Left renal pelvis (tissue), 4 donors: ENCODE measurements around the gene LYRM4. TPM values are rescaled to one million over a fixed set of nuclear protein-coding genes. Genes with fewer than 3 reads are reported as not detected.

Source experiments
- DNase-seq, 4 donors: peaks; one replicate each; pipeline ENCODE4 v3.0.0-alpha.2; 2013; ENCODE audit warnings: low read depth in 4 of 4, low spot score in 3 of 4
- polyA plus RNA-seq, 4 donors: library from polyadenylated mRNA; unstranded; fragments of 120-200 nt; gene quantifications; one replicate each; pipeline ENCODE4 v1.2.1, GENCODE V29; 2013; ENCODE audit not compliant: insufficient read length in 4 of 4

Gene LYRM4
- polyA plus RNA-seq, 4 donors, result 38.6 to 45.7 (median 43.1) TPM

- no peak for DNase-seq
Measured at GRCh38 chr6:5105146-5105545, 155.6 kb downstream of the LYRM4 start.

- DNase-seq, result no peak
Measured at GRCh38 chr6:5104667-5105066, 156.1 kb downstream of the LYRM4 start.

GRCh38 chr6:5103250-5103649 lies 157.5 kb downstream of the LYRM4 start:
- DNase-seq, result no peak

- no peak for DNase-seq
Measured at GRCh38 chr6:5102267-5102970, 158.3 kb downstream of the LYRM4 start.

- DNase-seq, result no peak
Measured at GRCh38 chr6:5100806-5101205, 159.9 kb downstream of the LYRM4 start.

- DNase-seq, result no peak
Measured at GRCh38 chr6:5099537-5099936, 161.2 kb downstream of the LYRM4 start.

GRCh38 chr6:5098501-5099270 lies 162.1 kb downstream of the LYRM4 start:
- DNase-seq, result no peak

GRCh38 chr6:5096482-5096881 lies 164.3 kb downstream of the LYRM4 start:
- no peak for DNase-seq

- DNase-seq, result no peak
Measured at GRCh38 chr6:5095236-5095635, 165.5 kb downstream of the LYRM4 start.

- no peak for DNase-seq
Measured at GRCh38 chr6:5094327-5094726, 166.4 kb downstream of the LYRM4 start.

- DNase-seq, result no peak
Measured at GRCh38 chr6:5093231-5094015, 167.3 kb downstream of the LYRM4 start.

- DNase-seq, result no peak
Measured at GRCh38 chr6:5091210-5092069, 169.3 kb downstream of the LYRM4 start.

- DNase-seq, result no peak
Measured at GRCh38 chr6:5090603-5091002, 170.1 kb downstream of the LYRM4 start.

GRCh38 chr6:5089481-5090438 lies 171.0 kb downstream of the LYRM4 start:
- DNase-seq, result no peak

- no peak for DNase-seq
Measured at GRCh38 chr6:5088780-5089179, 172.0 kb downstream of the LYRM4 start.

GRCh38 chr6:5087389-5087788 lies 173.4 kb downstream of the LYRM4 start:
- DNase-seq, result no peak

- DNase-seq, result no peak
Measured at GRCh38 chr6:5086294-5086890, 174.4 kb downstream of the LYRM4 start.

GRCh38 chr6:5085648-5086293 lies 175.0 kb downstream of the LYRM4 start:
- no peak for DNase-seq
